ENCODE data around the gene RUSC2.

The RUSC2 gene, protein sequence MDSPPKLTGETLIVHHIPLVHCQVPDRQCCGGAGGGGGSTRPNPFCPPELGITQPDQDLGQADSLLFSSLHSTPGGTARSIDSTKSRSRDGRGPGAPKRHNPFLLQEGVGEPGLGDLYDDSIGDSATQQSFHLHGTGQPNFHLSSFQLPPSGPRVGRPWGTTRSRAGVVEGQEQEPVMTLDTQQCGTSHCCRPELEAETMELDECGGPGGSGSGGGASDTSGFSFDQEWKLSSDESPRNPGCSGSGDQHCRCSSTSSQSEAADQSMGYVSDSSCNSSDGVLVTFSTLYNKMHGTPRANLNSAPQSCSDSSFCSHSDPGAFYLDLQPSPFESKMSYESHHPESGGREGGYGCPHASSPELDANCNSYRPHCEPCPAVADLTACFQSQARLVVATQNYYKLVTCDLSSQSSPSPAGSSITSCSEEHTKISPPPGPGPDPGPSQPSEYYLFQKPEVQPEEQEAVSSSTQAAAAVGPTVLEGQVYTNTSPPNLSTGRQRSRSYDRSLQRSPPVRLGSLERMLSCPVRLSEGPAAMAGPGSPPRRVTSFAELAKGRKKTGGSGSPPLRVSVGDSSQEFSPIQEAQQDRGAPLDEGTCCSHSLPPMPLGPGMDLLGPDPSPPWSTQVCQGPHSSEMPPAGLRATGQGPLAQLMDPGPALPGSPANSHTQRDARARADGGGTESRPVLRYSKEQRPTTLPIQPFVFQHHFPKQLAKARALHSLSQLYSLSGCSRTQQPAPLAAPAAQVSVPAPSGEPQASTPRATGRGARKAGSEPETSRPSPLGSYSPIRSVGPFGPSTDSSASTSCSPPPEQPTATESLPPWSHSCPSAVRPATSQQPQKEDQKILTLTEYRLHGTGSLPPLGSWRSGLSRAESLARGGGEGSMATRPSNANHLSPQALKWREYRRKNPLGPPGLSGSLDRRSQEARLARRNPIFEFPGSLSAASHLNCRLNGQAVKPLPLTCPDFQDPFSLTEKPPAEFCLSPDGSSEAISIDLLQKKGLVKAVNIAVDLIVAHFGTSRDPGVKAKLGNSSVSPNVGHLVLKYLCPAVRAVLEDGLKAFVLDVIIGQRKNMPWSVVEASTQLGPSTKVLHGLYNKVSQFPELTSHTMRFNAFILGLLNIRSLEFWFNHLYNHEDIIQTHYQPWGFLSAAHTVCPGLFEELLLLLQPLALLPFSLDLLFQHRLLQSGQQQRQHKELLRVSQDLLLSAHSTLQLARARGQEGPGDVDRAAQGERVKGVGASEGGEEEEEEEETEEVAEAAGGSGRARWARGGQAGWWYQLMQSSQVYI (N-terminal part only)

DNA sequence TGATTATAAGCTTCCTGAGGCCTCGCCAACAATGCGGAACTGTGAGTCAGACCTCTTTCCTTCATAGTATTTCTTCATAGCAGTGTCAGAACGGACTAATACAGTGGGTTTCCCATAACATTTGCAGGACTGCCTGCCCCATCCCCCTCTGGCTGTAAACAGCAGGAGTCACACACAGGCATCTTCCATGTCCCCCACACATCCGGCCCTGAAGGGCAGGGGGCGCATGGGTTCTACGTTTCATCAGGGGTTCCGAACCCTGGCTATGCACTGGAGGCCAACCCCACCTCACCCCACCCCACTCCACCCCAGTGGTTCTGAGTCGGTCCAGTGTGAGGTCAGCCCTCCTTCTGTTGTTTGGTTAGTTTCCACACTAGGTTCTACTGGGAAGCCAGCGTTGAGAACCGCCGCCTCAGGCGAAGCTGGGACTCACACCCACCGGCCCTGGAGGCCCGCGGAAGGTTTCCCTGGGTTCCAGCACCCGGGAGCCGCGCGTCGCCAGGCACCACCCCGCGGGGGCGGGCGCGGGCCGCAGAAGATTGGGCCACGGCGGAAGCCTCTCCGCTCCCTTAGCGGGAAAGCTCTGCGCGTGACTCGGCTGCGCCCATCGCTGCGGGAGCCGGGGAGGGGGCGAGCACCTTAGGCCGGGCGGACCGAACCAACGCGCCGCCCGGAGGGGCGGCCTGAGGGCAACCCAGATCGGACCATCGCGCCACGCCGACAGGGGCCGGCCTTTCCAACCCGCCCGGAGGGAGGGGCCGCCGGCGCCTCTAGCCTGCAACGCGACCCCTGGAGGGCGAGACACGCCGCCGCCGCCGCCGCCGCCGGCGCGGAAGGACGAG lies at the start of gene RUSC2:
RUSC2 (plus strand) TSS at position 799 of the 842 bp plus-strand sequence. CDS start 56,411 bp downstream, outside the sequence.
- DNase-seq (ENCODE audit: extremely low spot score, insufficient read length, low read depth): no peak
- no peak for FAIRE-seq

DNA sequence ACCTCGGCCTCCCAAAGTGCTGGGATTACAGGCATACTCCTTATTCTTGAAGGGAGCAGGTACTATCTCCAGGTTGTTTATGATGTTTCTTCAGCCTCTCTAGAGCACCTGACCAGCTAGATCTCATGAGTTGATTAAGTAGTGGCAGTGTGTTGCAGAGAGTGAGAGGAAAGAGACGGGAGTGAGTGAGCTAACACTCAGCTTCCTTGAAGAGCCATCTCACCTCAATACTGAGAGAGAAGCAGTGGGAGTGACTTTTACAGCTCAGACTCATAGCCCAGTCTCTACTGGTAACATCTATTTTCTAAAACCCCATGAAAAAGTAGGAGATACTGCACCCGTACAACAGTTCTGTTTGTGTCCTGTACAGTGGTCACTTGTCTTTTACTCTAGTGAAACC lies 43.9 kb upstream of the RUSC2 start:
- FAIRE-seq (no peak), DNase-seq (ENCODE audit: extremely low spot score, insufficient read length, low read depth) (no peak)

DNA sequence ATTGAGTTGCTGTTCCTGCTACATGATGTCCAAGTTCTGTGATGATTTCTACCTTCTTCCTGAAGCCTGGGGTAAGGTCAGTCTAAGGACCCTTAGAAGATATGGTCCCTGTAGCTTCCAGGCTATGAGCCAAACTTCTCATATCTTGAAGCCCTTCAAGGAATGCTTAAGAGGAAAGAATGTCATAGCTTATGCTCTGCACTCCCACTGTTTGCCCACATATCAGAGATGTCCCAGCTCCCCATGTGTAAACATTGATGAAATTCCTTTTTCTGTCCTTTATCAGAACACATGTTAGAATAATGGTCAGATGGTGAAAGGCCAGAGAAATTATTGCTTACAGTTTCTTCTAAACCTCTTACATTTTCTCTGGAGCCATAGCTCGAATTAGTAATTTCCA lies 41.4 kb upstream of the RUSC2 start:
- FAIRE-seq (no peak), DNase-seq (ENCODE audit: extremely low spot score, insufficient read length, low read depth) (no peak)

DNA sequence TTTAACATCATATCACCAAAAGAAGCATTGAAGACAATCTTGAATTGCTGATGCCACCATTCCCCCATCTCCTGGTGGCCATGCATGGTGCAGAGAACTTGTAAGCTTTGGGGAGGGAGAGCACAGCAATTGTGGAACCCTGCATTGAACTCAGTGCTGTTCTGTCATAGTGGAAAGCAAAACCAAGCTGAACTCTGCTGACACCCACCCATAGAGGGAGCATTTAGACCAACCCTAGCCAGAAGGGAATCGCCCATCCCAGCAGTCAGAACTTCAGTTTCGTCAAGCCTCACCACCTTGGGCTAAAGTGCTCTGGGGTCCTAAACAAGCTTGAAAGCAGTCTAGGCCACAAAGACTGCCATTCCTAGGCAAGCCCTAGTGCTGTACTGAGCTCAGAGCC lies 37.4 kb upstream of the RUSC2 start:
- no peak for DNase-seq (ENCODE audit: extremely low spot score, insufficient read length, low read depth)
- FAIRE-seq: no peak

DNA sequence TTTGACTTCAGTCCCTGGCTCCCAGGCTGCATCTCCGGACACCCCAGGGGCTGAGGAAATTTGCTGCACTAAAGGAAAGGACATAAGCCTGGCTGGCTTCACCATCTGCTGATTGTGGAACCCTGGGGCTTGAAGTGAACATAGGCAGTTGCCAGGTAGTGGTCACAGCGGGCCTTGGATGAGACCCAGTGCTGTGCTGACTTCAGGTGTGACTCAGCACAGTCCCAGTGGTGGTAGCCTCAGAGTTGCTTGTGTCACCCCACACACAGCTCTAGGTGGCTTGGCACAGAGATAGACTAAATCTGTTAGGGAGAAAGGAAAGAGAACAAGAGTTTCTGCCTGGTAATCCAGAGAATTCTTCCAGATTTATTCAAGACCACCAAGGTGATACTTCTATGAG lies 36.1 kb upstream of the RUSC2 start:
- FAIRE-seq (no peak), DNase-seq (ENCODE audit: extremely low spot score, insufficient read length, low read depth) (no peak)

DNA sequence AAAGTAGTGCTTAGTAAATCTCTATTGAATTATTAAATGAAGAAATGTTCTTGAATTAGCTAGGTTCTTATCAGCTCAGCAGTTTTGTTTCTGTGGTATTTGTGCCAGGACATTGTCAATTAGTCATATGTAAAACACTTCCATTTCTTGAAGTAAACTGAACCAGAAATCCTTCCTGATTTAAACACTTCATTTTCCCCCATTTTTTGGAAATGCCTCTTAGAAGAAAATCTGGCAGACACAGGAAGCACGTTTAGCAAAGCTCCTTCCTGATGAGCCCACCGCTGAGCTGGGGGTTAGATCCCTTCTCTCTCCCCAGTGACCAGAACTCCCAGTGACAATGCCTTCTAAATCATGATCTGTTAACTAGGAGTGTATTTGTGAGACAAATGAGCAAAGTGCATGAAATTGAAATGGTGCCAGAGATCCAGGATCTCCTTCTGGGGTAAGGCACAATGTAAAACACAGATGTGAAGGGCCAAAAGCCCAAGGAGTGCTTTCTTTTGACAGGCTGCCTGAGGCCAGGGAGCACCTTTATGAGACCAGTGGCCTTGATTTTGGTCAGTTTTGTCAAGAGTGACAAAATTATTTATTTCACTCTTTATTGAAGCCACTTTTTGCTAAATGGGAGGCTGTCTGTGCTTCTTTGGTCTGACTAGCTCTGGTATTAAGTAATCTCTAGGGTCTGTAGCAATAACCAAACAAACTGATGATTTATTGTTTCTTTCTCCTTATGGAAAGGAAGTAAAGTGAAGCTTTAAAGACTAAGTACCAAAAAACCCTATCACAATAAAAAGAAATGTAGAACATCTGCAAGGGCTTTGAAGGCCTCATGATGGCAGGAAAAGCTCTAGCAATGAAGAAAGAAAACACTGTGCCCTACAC lies 25.5 kb upstream of the RUSC2 start:
- FAIRE-seq (no peak), DNase-seq (ENCODE audit: extremely low spot score, insufficient read length, low read depth) (no peak)

DNA sequence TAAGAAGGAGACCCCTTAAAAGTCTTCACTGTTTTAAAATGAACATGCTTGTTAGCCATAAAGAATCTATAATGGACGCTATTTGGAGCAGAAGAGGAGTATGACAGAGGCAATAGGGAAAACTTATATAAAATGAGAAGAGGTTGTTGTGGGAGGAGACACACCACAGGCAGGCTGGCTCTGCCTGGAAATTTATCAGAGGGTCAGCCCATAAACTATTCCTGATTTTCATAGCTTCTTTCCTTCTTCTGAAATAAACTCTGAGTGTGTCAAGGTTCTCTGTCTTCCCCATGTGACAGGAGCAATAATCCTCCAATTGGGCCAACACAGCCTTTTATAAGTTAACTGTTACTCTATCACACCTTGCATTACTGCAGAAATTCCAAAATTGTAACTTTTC lies 19.6 kb upstream of the RUSC2 start:
- FAIRE-seq: no peak
- no peak for DNase-seq (ENCODE audit: extremely low spot score, insufficient read length, low read depth)

DNA sequence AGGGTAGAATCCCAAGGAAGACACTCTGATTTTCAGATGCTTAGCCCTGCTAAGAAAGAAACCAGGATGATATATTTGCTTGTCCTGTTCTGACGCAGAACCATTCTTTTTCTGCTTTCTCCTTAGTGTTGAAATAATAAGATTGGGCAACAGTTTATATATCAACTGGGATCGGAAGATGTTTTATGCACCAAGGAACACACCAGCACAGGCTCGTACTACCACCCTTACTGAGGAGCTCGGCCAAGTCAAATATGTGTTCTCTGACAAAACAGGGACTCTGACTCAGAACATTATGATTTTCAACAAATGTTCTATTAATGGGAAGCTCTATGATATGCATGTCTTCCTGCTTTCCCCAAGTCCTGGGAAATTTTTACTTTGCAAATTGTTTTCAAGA lies 19.0 kb upstream of the RUSC2 start:
- FAIRE-seq (no peak), DNase-seq (ENCODE audit: extremely low spot score, insufficient read length, low read depth) (no peak)

DNA sequence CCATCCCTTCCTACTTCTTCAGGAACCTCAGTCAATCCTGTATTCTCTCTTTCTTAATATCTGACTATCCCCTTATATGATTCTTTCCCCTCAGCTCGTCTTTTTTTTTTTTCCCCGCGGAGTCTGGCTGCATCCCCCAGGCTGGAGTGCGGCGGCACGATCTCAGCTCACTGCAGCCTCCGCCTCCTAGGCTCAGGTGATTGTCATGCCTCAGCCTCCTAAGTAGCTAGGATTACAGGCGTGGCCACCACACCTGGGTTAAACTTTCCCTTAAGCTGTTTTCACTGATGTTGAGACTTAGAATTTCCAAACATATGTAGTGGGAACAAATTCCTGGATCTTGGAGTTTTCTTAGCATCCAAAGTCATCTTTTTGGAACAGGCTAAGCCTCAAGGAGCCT lies 13.3 kb upstream of the RUSC2 start:
- DNase-seq (ENCODE audit: extremely low spot score, insufficient read length, low read depth) (no peak), FAIRE-seq (no peak)

DNA sequence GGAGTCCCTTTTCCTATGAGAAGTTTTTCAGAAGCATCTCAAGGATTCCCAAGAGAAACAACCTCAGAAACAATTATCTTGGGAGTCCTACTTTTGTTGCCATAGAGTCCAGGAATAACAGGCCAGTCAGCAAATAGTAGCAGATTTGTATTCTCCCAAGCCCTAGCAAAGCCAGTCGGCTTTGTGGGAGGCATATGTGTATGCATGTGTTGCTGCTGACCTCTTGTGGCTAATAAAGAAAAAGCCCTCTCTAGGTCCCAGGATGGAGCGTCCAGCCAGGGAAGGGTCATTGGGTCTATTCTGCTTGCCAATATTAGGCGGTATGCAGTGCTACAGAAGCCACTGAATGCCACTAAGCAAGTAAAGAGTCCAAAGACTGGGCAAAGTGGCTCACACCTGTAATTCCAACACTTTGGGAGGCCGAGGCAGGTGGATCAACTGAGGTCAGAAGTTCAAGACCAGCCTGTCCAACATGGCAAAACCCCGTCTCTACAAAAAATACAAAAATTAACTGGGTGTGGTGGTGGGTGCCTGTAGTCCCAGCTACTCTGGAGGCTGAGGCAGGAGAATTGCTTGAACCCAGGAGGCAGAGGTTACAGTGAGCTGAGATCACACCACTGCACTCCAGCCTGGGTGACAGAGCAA lies 12.6 kb upstream of the RUSC2 start:
- FAIRE-seq (peak; percentile 76), DNase-seq (ENCODE audit: extremely low spot score, insufficient read length, low read depth) (peak; percentile 38)

DNA sequence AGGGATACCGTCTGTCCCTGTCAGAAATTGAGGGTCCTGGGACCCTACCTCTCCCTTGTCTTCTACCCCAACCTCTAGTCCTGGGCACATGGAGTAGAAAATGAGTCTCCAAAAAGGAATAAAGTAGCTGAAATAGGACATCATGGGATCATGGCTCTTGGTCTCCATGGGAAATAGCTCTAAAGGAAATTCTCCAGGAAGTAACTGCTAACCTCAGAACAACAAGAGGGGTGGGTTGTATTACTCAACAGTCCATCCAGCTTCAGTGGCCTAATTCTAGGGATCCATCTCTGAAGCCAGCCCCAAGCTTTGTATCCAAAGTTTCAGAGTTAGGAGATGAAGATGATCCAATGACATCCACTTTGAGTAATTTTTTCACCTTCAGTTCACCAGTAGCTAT lies 11.0 kb upstream of the RUSC2 start:
- FAIRE-seq: no peak
- no peak for DNase-seq (ENCODE audit: extremely low spot score, insufficient read length, low read depth)

DNA sequence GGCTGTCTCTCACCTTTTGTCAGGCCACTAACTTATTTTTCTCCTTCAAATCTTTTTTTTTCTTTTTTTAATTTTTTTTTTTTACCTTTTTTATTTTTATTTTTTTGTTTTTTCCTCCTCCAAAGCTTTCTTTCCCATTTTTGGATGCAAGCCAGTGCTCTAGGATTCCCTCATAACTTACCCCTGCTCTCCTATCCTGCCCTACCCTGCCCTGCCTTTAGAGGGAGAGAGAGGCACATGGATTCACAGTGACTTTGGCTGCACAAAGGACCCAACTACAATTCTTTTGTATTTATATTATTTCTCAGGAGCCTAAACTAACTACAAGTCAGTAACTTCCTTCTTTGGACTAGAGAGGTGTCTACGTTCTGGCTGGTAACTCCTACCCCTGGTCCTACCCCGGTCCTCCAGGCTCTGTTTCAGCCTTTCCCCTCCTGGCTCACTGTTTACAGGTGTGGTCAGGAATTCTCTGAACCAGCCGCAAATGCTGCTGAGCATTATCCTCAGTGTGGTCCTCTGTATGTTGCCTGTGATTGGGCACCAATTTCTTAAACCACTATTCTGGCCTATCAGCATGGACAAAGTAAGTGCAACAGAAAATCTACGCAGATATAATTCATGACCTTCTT lies 8.4 kb upstream of the RUSC2 start:
- peak; percentile 26 for DNase-seq (ENCODE audit: extremely low spot score, insufficient read length, low read depth)
- FAIRE-seq: no peak

DNA sequence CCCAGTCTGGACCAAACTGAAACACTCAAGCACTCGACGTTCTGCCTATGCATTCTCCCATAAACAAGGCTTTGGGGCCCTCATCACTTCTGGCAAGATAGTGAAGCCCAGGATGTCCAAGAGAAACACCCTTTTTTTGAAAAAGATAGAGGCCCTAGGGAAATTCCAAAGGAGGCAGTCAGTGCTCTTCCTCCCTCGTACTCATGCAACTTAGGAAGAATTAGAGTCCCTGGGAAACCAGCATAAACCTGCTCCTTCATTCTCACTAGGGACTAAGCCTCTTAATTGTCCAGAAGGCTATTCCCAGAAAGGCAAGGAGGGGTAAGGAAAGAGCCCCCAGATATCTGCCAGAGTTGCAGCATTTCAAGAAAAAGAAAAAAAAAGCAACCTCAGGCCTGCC lies 7.8 kb upstream of the RUSC2 start:
- DNase-seq (ENCODE audit: extremely low spot score, insufficient read length, low read depth) (no peak), FAIRE-seq (no peak)

DNA sequence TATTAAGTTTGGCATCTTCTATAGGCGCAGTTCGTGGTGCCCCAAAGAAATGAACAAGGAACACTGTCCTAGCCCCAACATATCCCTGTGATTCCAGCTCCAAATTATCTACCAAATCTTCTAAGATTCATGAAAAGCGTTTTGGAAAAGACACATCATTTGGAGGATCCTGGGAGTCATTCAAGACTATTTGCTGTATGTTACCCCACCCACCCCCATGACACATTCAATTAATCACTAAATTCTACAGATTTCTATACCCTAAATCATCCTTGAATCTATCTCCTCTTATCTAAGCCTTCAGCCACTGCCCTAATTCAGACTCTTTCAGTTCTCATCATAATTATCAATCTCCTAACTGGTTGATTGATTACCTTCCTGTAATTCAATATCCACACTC lies 5.5 kb upstream of the RUSC2 start:
- FAIRE-seq (no peak), DNase-seq (ENCODE audit: extremely low spot score, insufficient read length, low read depth) (no peak)

DNA sequence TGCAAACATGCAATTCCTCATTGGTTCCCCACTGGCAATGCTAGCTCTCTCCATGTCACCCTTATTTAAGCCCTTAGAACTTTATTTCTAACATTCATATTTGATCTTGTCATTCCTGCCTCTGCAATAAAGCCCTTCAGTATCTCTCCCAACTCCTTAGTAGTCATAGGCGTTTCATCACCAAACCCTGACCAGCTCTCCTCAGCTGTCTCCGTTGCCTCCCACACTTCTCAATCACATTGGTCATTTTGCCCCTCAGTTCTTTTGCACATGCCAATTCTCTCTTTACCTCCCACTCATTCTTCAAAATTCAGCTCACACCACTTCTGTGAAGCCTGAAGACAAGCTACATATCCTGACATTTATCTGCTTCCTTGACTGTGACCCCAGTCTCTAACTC lies 2.8 kb upstream of the RUSC2 start:
- DNase-seq (ENCODE audit: extremely low spot score, insufficient read length, low read depth): no peak
- FAIRE-seq: no peak

DNA sequence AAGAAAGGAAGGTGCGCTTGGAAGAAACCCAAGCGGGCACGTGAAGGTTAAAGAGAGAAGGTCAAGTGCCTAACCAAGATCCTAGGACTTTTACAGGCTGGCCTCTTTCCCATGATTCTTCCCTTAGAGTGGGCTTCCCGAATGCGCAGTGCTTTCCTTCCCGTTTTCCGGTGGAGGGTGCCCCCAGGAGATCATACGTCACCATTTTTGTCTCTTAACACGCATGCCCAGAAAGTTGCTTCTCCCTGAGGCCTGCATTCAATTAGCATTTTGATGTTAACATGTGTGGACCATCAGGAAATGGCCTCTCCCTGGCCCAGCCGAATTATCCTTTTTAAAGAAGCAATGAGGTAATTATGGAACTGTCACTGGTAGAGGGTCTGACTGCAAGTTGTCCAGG lies 1.9 kb upstream of the RUSC2 start:
- DNase-seq (ENCODE audit: extremely low spot score, insufficient read length, low read depth) (no peak), FAIRE-seq (no peak)

DNA sequence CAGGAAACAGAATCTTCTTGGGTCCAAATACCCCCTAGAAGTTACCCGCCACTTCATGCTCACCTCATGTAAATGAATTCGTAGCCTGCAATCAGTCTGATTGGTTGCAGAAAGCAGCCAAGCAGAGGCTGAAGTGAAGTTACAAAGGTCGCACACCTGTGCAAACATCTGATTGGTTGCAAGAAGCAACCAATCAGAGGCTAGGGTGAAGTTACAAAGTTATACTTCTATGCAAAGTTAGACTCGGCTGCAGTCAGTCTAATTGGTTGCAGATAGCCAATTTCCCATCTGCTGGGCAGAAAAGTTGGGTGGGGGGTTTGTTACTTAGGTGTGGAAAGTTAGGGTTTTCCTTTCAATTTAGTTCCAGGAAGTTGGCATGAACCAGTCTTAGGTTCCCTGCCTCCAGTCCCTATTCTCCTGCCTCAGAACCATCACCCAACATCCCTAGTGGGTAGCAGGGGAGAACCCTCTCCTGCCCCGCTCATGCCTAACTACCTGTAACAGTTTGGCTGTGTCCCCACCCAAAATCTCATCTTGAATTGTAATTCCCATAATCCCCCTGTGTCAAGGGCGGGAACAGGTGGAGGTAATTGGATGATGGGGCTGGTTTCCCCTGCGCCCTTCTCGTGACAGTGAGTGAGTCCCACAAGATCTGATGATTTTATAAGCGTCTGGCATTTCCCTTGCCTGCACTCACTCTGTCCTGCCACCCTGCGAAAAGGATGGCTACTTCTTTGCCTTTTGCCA lies 1.2 kb upstream of the RUSC2 start:
- FAIRE-seq (no peak), DNase-seq (ENCODE audit: extremely low spot score, insufficient read length, low read depth) (no peak)
